Skeletal muscle cell (primary cell): ENCODE measurements around the gene CNTN1.

Experiments used
- DNase-seq: peaks from one replicate; pipeline ENCODE4 v3.0.0-alpha.2; 2010; ENCODE audit warnings: low read depth
- H3K4me3 ChIP-seq: 2 replicates; pipeline ENCODE4 v1.5.1; 2011; ENCODE audit warnings: low read depth, mild to moderate bottlenecking, control low read depth, low read length, moderate library complexity

Gene CNTN1

GRCh38 chr12:40829738-40830144 is 137.5 kb downstream of the CNTN1 start:
- no peak for DNase-seq
- no peak overlapping the region for H3K4me3 ChIP-seq

GRCh38 chr12:40831916-40832315 is 139.7 kb downstream of the CNTN1 start:
- DNase-seq = no peak
- no peak overlapping the region for H3K4me3 ChIP-seq

GRCh38 chr12:40832668-40833067 is 140.4 kb downstream of the CNTN1 start:
- H3K4me3 ChIP-seq = no peak overlapping the region

GRCh38 chr12:40833818-40834217 is 141.6 kb downstream of the CNTN1 start:
- DNase-seq = no peak
- H3K4me3 ChIP-seq = no peak overlapping the region

More at GRCh38 chr12:40832668-40833067, 140.4 kb downstream of the CNTN1 start:
- no peak for DNase-seq

- DNase-seq = no peak
- no peak overlapping the region for H3K4me3 ChIP-seq
These were observed 142.1 kb downstream of the CNTN1 start for GRCh38 chr12:40834321-40834720.

- DNase-seq = no peak
- no peak overlapping the region for H3K4me3 ChIP-seq
These were observed 145.7 kb downstream of the CNTN1 start for GRCh38 chr12:40837891-40838429.

GRCh38 chr12:40843495-40843894 is 151.3 kb downstream of the CNTN1 start:
- H3K4me3 ChIP-seq = no peak overlapping the region
- no peak for DNase-seq

- DNase-seq = no peak
- no peak overlapping the region for H3K4me3 ChIP-seq
These were observed 161.0 kb downstream of the CNTN1 start for GRCh38 chr12:40853221-40853620.

GRCh38 chr12:40854604-40855003 is 162.4 kb downstream of the CNTN1 start:
- H3K4me3 ChIP-seq = no peak overlapping the region
- DNase-seq = no peak

- no peak overlapping the region for H3K4me3 ChIP-seq
- no peak for DNase-seq
These were observed 172.7 kb downstream of the CNTN1 start for GRCh38 chr12:40864891-40865290.

- no peak overlapping the region for H3K4me3 ChIP-seq
- DNase-seq = no peak
These were observed 178.7 kb downstream of the CNTN1 start for GRCh38 chr12:40870981-40871380.

GRCh38 chr12:40874868-40875267 is 182.6 kb downstream of the CNTN1 start:
- H3K4me3 ChIP-seq = no peak overlapping the region
- DNase-seq = no peak

- DNase-seq = no peak
These were observed 197.1 kb downstream of the CNTN1 start for GRCh38 chr12:40889329-40889728.

GRCh38 chr12:40892528-40892927 is 200.3 kb downstream of the CNTN1 start:
- H3K4me3 ChIP-seq = no peak overlapping the region
- DNase-seq = no peak

More at GRCh38 chr12:40889329-40889728, 197.1 kb downstream of the CNTN1 start:
- no peak overlapping the region for H3K4me3 ChIP-seq

GRCh38 chr12:40898505-40898904 is 206.3 kb downstream of the CNTN1 start:
- no peak overlapping the region for H3K4me3 ChIP-seq
- DNase-seq = no peak

GRCh38 chr12:40903040-40903439 is 210.8 kb downstream of the CNTN1 start:
- H3K4me3 ChIP-seq = no peak overlapping the region
- DNase-seq = no peak

- no peak overlapping the region for H3K4me3 ChIP-seq
- DNase-seq = peak; percentile 9
These were observed 214.9 kb downstream of the CNTN1 start for GRCh38 chr12:40907115-40907527.

GRCh38 chr12:40911676-40912075 is 219.4 kb downstream of the CNTN1 start:
- DNase-seq = no peak

GRCh38 chr12:40915172-40915571 is 222.9 kb downstream of the CNTN1 start:
- DNase-seq = no peak
- H3K4me3 ChIP-seq = no peak overlapping the region

More at GRCh38 chr12:40911676-40912075, 219.4 kb downstream of the CNTN1 start:
- H3K4me3 ChIP-seq = no peak overlapping the region

GRCh38 chr12:40917561-40917960 is 225.3 kb downstream of the CNTN1 start:
- no peak for DNase-seq

GRCh38 chr12:40921563-40922163 is 229.4 kb downstream of the CNTN1 start:
- no peak for DNase-seq
- no peak overlapping the region for H3K4me3 ChIP-seq

More at GRCh38 chr12:40917561-40917960, 225.3 kb downstream of the CNTN1 start:
- H3K4me3 ChIP-seq = no peak overlapping the region
